Stimulated activated CD4-positive, alpha-beta T cell treated with anti-CD3 and anti-CD28 coated beads, Interleukin-4, amount 100 ng/mL, for 4 hours (primary cell): ENCODE data around the gene AHNAK.
A peak's percentile ranks its signal among the peaks of the same experiment; 100 is the strongest.
"Not testable (repeated sequence)": the region's sequence is repeated elsewhere in the genome, so short reads cannot be mapped to it uniquely, and the experiment has no call there.

ENCODE experiments used
- DNase-seq, 2 experiments: peaks; one replicate each; pipeline ENCODE4 v3.0.0-alpha.2; 2020

AHNAK gene

GRCh38 chr11:62552485-62553079, 6.0 kb upstream of the AHNAK start:
- no peak for DNase-seq

DNA sequence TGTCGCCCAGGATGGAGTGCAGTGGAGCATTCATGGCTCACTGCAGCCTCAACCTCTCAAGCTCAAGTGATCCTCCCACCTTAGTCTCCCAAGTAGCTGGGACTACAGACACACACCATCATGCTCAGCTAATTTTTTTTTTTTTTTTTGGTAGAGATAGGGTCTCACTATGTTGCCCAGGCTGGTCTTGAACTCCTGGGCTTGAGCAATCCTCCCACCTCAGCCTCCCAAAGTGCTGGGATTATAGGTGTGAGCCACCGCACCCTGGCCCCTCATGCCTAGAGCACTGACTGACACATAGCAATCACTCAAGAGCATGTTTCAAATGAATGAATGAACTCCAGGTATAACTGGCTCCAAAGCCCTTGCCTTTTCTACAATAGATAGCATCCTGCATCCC, 3.9 kb upstream of the AHNAK start:
- not testable (repeated sequence) for DNase-seq

DNA sequence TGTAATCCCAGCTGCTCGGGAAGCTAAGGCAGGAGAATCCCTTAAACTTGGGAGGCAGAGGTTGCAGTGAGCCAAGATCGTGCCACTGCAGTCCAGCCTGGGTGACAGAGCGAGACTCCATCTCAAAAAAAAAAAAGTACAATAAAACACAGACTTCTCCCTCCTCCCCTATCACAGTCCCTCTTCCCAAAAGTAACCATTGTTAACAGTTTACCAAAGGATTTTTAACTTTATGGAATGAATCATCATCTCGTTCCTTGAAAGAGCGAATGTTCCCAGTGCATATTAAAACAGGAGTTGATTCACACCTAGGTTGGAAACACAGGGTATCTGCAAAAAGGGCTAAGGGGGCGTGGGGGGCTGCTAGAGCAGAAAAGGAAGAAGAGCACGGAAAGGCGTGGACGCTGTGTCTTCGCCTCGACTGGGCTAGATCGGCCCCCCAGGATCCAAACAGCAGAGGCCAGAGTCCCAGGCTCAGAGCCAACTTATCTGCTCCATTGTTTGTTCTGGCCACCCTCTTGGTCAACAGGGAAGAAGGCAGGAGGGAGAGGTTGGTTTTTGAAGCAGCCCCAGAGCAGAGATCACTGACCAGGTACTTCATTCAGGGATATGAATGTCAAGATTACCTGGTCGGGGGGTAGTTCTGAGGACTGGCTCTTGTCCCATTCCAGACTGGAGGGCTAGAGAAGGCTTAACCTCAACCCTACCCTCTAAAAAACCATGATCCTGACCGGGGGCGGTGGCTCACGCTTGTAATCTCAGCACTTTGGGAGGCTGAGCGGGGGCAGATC, 2.1 kb upstream of the AHNAK start:
- no peak for DNase-seq

DNA sequence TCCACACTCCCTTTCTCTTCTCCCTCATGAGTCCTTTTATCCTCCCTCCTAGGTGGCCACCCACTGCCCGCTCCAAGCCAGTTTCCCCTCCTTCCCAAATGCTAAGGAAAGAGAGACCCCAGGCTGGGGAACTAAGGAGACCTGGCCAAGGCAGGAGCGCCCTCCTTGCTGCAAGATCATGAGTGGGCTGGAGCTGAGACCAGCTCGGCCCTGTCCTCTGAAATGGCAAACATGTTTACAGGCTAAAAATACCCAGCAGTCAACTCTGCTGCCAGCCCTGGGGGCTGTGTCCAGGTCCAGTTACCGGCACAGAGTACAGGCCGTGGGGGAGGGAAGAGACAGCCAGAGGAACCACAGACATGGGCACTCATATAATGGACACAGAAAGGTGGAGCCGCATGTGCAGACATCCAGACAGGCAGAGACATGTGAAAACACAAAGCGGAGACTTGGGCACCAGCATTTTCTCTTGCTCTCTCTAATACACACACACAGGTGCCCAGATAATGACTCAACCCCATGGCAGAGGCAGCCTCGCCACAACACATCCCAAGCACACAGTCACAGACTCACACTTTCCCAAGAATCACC, 1.2 kb upstream of the AHNAK start:
- no peak for DNase-seq

DNA sequence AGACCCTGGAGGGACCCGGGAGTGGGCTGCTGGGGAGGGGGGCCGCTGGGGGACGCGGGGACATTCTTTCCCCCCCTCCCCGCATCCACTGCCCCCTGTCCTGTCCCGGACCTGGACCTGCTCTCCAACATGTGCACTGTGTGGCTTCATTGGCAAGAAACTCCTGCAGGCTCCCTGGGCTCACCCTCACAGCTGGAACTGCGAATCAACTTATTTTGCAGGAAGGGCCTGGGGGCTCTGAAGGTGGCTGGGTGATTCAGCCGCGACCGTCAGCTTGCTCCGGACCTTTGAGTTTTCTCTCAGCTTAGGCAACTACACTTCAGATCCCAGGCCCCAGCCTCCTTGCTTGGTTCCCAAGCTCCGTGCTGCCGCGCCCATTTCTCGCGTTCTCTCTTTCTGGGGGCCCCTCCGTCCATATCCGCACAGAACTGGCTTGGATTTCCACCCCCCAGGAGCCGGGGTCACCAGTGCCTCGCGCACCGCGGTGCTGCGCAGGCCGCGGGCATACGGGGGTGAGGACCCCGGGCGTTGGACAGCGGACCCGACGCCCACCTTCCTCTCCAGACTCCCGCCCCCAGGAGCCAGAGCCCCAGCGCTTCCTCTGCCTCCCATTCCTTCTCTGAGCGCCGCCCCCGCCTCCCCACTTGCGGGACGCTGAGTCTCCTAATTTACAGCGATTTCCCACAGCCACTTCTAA, 471 bp upstream of the AHNAK start:
- DNase-seq = no peak

DNA sequence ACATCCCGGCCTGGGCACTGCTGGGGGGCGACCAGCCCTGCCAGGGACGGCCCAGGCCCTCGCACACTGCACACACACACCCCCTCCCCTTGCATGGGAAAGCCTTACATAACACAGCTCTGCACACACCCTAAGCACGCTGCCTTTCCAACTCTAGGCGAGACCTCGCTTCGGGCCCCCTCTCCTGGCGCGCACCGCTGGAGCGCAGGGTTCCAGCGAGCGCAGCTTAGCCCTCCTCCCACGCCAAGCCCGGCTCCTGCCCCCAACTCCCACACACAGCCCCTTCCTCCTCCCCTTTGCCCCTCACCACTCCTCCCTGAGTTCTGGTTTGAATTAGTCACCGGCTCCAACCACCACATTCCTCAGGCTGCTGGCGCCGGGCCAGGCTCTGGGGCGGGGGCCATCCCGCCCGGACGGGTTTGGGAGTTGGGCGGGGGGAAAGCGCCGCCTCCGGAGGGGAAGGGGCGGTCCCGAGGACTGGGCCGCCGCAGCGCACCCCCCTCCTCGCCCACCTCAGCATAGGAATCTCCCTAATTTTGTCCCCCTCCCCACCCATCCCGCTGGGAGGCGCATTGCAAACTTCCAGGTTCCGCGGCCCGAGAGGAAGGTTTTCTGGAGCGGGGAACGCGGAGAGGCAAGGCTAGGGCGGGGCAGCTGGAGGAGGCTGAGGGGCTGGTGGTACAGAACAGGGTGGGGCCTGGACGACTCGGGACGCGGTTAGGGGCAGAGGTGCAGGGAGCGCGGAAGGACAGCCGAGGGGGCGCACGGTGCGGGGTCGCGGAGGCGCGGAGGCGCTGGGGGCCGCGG, 966 bp downstream of the AHNAK start:
- DNase-seq = peak; percentile 59 to 76

DNA sequence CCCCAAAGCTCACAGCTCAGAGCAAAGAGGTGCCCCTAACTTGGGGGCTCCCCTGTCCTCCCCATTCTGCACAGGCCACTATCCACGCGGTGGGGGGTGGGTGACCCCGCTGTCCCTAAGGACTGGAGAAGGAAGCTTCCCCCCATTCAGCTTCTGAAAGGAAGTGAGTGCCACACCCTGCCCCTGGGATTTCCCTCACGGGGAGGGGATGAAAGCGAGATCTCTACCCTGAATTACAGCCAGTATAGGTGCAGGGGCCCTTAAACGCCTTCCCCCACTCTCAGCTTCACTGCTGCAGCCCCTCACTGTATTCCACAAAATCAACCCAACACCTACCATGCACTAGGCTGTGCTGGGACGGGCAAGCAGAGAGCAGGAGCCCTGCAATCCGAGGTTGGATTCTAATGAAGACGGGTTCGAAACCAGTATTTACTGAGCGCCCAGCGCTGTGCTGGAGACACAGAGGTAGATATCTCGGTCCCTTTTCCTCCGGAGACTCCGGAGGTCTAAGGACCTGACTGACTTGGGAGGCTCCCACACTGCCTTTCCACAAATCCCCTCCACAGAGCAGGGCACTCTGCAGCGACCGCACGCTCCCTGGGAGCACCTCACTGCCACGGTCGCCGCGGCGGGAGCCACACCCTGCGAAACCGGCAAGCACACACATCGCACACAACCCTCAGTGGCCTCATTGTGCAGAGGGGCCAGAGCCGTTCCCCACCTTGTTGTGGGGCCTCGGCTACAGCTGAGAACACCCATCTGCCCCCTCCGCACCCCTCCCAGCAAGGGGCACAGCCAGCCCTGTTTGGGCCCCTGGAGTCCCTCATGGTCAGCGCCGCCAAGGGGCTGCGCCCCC, 1.8 kb downstream of the AHNAK start:
- no peak for DNase-seq

DNA sequence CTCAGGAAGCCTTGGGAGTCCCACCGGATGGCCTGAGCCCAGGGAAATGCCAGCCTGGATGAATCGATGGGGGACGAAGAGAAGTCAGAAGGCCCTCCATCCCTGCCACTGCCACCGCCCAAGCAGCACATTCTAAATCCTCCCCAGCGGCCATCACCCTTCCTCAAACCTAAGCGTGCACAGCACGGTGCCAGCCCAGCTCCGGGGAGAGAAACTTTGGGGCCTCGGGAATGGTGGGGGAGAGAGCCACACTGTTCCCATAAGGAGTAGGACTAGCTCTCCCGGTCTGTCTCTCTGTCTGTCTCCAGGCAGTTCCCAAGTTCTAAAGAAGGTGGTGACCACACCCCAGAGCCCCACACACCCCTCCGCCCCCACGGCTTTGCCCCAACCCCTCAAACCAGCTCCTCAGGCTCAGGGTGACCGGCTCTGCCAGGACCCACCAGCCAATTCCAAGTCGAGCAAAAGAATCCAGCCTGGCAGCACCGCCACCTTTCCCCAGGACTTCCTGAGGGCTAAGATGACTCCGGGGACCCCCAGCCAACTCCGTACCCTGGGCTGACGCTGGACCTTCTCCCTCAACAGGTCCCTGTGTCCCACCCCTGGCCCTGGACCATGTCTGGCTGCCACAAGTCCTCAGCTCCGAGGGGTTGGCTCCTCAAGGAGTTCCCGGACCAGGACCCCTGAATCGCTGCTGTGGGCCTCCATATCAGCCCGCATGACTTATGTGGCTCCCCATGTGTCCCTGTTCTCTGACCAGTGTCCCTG, 2.7 kb downstream of the AHNAK start:
- DNase-seq = no peak

- peak; percentile 65 to 74 for DNase-seq
These were observed 3.6 kb downstream of the AHNAK start for GRCh38 chr11:62542750-62543567.

DNA sequence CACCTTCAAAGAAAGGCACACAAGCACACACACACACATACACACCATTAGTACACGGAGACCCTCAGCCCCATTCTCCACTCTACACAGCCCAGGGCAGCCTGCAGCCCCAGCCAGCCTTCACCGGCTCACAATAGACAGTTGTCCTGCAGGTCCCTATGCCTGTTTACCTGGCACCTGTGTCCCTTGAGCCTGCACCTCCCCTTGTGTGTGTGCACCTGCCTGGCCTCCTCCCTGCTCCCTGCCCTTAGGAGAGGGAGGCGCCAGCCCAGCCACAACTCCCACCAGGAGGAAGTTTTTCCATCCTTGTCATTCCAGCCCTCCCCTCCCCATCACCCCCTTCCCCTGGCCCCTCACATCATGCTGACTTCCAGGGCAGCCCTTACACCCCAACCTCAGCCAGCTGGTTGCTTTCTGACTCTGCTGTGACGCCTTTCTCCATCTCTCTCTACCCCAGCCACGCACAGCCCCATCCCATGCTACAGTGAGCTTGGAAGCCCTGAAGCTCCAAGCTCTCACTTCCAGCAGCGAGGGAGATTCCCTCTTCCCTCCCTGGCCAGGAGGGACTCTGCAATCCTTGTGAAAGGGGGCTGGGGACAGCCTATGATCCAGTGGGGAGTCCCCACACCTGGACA, 4.4 kb downstream of the AHNAK start:
- no peak for DNase-seq

DNA sequence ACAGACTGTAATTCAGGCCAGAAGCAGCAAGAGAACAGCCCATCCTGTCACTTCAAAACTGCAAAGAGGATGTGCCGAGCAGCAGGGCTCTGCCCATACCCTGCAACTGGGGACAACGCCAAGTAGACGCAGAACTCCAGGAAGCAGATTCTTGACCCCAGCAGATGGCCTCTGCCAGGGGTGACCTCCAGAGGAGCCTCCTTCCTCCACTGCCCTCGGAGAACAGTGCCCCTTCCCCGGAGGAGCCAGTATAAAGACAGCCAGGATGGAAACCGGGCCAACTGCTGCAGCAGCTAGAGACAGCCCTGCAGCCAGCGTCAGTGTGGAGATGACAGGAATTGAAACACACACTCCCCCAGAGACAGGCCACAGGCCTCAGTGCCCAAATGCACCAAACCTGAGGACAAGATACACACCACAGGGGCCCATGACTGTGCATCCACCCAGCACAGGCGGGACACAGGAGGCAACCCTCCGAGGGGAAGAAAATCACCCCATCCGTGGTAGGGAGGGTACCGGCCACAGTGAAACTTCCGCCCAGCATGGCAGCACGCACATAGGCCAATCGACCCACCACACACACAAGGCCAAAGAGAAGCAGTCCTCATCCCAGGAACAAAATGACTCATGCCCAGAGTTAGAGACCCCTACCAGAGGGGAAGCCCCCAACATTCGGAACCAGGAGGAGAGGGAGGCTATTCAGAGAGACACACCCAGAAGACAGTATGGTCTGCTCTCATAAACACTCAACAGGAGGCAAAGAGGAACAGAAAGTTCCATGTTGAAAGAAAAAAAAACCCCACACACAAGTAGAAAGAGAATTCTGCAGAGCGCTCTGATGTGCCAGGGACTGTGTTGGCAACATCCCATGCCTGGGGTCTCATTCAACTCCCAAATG, 5.6 kb downstream of the AHNAK start:
- DNase-seq = no peak

DNA sequence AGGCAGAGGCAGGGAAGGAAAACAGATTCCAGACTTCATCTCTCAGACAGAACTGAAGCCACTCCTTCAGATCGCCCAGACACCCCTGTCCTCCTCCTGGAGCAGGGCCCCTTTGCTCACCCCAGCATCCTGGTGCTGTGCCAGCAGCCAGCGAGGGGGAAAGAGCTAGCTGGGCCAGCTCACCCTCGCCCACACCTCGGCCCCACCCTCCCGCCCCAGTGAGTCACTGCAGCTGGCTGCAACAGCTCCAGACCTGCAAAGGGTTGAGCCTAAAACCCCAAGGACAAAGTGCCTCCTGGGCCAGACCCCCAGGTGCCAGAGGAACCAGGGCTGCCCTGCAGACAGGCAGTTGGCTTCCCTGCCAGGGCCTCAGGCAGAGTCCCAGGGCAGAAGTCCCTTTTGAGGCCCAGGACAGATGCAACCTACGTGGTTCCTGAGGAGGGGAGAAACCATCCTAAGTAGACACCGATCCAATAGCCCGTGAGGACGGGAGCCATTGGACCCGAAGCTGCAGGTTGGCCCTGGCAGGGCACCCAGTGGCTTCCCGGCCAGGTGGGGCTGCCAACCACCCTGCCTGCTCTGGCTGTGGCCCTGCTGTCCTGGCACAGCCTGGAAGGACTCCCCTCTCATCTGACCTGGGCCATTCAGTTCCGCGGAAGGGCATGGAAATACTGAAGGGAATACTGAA, 7.2 kb downstream of the AHNAK start:
- DNase-seq = peak; percentile 52 to 57

DNA sequence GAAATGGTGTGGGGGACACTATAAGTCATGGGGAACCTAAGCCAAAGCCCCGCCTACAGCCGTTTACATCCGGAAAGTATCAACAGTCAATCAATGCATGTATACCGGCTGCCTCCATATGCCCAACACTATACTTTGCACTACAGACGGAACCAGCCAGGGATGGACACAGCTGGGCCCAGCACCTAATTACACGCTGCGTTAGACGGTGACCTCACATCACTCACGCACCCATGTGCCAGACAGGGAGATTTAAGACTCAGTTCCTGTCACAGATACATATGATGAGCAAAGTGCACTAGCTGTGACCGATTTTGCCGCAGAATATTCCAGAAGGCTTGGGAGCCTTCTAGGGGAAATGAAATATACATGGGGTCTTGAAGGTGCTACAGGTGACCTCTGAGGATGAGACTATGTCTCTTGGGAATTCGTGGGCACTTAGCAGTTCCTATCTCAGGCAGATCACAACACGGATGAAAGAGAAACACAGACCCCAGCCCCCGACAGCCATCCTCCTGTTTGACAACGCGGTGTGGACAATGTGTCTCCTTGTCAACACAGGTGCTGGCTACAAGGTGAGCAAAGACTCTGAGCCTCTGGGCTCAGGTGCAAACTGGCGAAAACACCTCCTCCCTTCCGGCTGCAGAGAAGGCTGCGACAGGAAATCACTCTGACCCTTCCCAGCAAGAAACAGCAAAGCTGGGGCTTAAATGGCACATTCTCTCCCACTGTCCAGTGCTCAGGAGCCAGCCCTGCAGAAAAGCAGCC, 8.0 kb downstream of the AHNAK start:
- no peak for DNase-seq

GRCh38 chr11:62536301-62536957, 10.2 kb downstream of the AHNAK start:
- DNase-seq = no peak

DNA sequence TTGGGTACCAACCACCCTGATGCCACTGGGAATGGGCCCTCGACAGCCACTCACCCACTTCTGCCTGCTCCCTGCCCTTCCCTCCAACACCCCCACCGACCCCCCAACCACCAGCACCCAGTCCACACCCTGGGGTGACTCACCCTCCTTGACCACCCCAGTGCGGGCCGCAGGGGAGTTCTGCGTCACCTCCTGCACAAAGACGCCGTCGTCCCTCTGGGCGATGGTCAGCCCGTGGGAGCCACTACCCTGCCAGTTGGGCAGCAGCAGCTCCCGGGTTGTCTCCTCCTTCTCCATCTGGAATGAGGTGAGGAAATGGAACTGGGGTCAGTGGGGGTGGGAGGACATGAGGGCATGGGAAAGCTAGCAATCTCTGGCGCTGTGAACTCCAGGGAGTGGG, 10.8 kb downstream of the AHNAK start:
- DNase-seq = no peak

GRCh38 chr11:62534779-62535545, 11.6 kb downstream of the AHNAK start:
- DNase-seq = no peak
